K562 (cell line): ENCODE data around the gene RAB31. TPM values are rescaled to one million over a fixed set of nuclear protein-coding genes. Genes with fewer than 3 reads are reported as not detected.
A peak's percentile ranks its signal among the peaks of the same experiment; 100 is the strongest.

Experiments used
- BCOR ChIP-seq: fragments of 450-650 bp; IDR thresholded peaks from 2 replicates; pipeline ENCODE4 v1.6.1; 2016
- HNRNPH1 ChIP-seq: fragments of 200-400 bp; formaldehyde crosslinking; optimal IDR thresholded peaks from 2 replicates; pipeline ENCODE3; 2017; ENCODE audit warnings: low read depth, mild to moderate bottlenecking, low read length, moderate library complexity
- LARP7 ChIP-seq: fragments of 450-650 bp; IDR thresholded peaks from 2 replicates; pipeline ENCODE4 v1.6.1; 2016
- MTA1 ChIP-seq: fragments of 450-650 bp; IDR thresholded peaks from 2 replicates; pipeline ENCODE4 v1.6.1; 2017; ENCODE audit warnings: borderline replicate concordance
- RBM15 ChIP-seq: fragments of 200-400 bp; formaldehyde crosslinking; IDR thresholded peaks from 2 replicates; pipeline ENCODE4 v1.6.1; 2018; ENCODE audit warnings: mild to moderate bottlenecking, low read length, moderate library complexity; ENCODE audit not compliant: insufficient read depth
- ZNF75A ChIP-seq: fragments of 450-650 bp; formaldehyde crosslinking; IDR thresholded peaks from 2 replicates; pipeline ENCODE4 v1.4.0; 2020; ENCODE audit warnings: mild to moderate bottlenecking
- polyA plus RNA-seq, 8 experiments: library from polyadenylated mRNA; depleted of rRNA in 4 of 8; stranded (reverse) in 5 of 8; unstranded in 3 of 8; fragments of >200 nt; fragmentation: Nextera tagmentation in 2 of 8; fragmentation: Illumina TruSeq in 1 of 8; extraction: Ambion mirVana in 2 of 8; extraction: Trizol in 1 of 8; gene quantifications; 2 replicates each; pipeline versions ENCODE4 v1.2.1 to v1.2.3, GENCODE V29; 2011 to 2014; ENCODE audit warnings: inconsistent platforms in 1 of 8, missing spikeins in 1 of 8
- total RNA-seq, 7 experiments: library from RNA; depleted of rRNA in 6 of 7; stranded (reverse); fragments of >200 nt in 6 of 7; fragmentation: Illumina TruSeq in 2 of 7; extraction: Trizol in 2 of 7; gene quantifications; 2 replicates each; pipeline versions ENCODE4 v1.2.1 to v1.2.3, GENCODE V29; 2011 to 2021; ENCODE audit warnings: low replicate concordance in 1 of 7
- TF ChIP-seq, protein P1 (sequence below), 2 experiments: fragments of 200-800 bp in 1 of 2; sonication (Bioruptor generic) in 1 of 2; sonication (generic) in 1 of 2; formaldehyde crosslinking in 1 of 2; IDR thresholded peaks in 1 of 2; conservative IDR thresholded peaks in 1 of 2; 2 replicates each; pipeline versions ENCODE4 v1.5.0 to v1.6.1; 2016 to 2020; ENCODE audit warnings: missing compliant biosample characterization in 1 of 2, missing genetic modification characterization in 1 of 2, missing genetic modification reagents in 1 of 2
- TF ChIP-seq, protein P2 (sequence below): fragments of 450-650 bp; formaldehyde crosslinking; IDR thresholded peaks from 2 replicates; pipeline ENCODE4 v1.4.0; 2020; ENCODE audit warnings: mild to moderate bottlenecking, moderate library complexity
- TF ChIP-seq, protein P3 (sequence below): fragments of 450-650 bp; formaldehyde crosslinking; IDR thresholded peaks from 2 replicates; pipeline ENCODE4 v1.4.0; 2022; ENCODE audit warnings: missing genetic modification characterization
- TF ChIP-seq, protein P4 (sequence below), 2 experiments: fragments of 450-650 bp; IDR thresholded peaks; 2 replicates each; pipeline ENCODE4 v1.6.1; 2016
- TF ChIP-seq, protein P5 (sequence below), 2 experiments: fragments of 450-650 bp; IDR thresholded peaks; 2 replicates each; pipeline ENCODE4 v1.6.1; 2016; ENCODE audit warnings: mild to moderate bottlenecking in 2 of 2, borderline replicate concordance in 1 of 2, low read depth in 1 of 2, moderate library complexity in 1 of 2

Gene RAB31
- total and polyA plus RNA-seq, 9 of the 15 experiments (the other 6 are each of a cell fraction or from before 2014, with no cell fraction given): 20.7 to 70.4 (median 41.3) TPM

DNA sequence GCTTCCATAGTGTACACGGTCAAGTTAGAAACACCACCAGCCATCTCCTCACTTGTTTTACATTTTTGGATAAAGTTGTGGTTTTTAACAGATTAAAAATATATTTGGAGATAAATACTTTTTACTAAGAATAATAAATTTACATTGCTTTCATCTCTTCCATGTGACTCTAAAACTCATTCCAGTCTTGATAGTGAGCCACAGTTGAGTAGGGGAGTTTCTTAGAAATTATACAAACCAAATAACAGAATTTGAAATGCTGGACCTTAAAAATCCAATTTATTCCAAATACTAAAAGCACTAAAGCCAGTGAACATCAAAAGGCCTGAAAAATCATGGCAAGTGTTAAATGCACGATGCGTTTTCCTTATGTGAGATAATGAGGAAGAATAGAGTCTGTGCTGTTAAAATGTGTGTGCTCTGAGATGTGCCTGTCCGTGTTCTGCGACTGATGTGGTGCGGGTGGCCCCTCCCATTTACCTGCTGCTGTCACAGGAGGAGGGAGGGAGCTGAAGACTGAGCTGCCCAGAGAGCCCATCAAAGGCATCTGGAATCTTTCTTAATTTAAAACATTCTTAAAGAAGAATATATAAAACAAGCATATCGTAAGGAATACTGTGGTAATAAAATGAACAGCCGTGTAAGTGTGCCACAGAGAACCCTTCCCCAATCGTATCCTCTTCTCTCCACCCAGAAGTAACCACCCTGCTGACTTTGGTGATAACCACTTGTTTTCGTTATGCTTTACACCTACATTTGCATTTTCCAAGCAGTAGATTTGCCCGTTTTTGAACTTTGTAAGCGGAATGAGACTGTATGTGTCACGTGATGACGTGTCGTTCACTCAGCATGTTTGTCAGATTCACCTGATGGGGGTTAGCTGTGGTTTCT lies 120.7 kb downstream of the RAB31 start (continued):
- TF ChIP-seq, protein P1, sequence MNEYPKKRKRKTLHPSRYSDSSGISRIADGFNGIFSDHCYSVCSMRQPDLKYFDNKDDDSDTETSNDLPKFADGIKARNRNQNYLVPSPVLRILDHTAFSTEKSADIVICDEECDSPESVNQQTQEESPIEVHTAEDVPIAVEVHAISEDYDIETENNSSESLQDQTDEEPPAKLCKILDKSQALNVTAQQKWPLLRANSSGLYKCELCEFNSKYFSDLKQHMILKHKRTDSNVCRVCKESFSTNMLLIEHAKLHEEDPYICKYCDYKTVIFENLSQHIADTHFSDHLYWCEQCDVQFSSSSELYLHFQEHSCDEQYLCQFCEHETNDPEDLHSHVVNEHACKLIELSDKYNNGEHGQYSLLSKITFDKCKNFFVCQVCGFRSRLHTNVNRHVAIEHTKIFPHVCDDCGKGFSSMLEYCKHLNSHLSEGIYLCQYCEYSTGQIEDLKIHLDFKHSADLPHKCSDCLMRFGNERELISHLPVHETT (CRISPR knock-in tag; conservative IDR thresholded peaks at IDR 0.05 in 1 of 2, IDR thresholded peaks at IDR 0.05 in 1 of 2): no peak; a peak in 1 of 4 replicates
- no peak for TF ChIP-seq LARP7
- TF ChIP-seq, protein P2, sequence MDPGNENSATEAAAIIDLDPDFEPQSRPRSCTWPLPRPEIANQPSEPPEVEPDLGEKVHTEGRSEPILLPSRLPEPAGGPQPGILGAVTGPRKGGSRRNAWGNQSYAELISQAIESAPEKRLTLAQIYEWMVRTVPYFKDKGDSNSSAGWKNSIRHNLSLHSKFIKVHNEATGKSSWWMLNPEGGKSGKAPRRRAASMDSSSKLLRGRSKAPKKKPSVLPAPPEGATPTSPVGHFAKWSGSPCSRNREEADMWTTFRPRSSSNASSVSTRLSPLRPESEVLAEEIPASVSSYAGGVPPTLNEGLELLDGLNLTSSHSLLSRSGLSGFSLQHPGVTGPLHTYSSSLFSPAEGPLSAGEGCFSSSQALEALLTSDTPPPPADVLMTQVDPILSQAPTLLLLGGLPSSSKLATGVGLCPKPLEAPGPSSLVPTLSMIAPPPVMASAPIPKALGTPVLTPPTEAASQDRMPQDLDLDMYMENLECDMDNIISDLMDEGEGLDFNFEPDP (CRISPR knock-in tag): no peak
- TF ChIP-seq, protein P3, sequence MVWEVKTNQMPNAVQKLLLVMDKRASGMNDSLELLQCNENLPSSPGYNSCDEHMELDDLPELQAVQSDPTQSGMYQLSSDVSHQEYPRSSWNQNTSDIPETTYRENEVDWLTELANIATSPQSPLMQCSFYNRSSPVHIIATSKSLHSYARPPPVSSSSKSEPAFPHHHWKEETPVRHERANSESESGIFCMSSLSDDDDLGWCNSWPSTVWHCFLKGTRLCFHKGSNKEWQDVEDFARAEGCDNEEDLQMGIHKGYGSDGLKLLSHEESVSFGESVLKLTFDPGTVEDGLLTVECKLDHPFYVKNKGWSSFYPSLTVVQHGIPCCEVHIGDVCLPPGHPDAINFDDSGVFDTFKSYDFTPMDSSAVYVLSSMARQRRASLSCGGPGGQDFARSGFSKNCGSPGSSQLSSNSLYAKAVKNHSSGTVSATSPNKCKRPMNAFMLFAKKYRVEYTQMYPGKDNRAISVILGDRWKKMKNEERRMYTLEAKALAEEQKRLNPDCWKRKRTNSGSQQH: no peak
- no peak for TF ChIP-seq ZNF75A (CRISPR knock-in tag)
- peak; percentile 81; the same call in 1 of the 2 replicates for TF ChIP-seq MTA1
- no peak for TF ChIP-seq HNRNPH1
- TF ChIP-seq RBM15: no peak
- TF ChIP-seq BCOR: 0 out of 2 replicates have a peak, but pooled peaks have one; percentile 28
- TF ChIP-seq, protein P4, sequence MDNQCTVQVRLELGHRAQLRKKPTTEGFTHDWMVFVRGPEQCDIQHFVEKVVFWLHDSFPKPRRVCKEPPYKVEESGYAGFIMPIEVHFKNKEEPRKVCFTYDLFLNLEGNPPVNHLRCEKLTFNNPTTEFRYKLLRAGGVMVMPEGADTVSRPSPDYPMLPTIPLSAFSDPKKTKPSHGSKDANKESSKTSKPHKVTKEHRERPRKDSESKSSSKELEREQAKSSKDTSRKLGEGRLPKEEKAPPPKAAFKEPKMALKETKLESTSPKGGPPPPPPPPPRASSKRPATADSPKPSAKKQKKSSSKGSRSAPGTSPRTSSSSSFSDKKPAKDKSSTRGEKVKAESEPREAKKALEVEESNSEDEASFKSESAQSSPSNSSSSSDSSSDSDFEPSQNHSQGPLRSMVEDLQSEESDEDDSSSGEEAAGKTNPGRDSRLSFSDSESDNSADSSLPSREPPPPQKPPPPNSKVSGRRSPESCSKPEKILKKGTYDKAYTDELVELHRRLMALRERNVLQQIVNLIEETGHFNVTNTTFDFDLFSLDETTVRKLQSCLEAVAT (IDR thresholded peaks at IDR 0.05): peak; percentile 12 to 52; a peak in 1 of 4 replicates
- TF ChIP-seq, protein P5, sequence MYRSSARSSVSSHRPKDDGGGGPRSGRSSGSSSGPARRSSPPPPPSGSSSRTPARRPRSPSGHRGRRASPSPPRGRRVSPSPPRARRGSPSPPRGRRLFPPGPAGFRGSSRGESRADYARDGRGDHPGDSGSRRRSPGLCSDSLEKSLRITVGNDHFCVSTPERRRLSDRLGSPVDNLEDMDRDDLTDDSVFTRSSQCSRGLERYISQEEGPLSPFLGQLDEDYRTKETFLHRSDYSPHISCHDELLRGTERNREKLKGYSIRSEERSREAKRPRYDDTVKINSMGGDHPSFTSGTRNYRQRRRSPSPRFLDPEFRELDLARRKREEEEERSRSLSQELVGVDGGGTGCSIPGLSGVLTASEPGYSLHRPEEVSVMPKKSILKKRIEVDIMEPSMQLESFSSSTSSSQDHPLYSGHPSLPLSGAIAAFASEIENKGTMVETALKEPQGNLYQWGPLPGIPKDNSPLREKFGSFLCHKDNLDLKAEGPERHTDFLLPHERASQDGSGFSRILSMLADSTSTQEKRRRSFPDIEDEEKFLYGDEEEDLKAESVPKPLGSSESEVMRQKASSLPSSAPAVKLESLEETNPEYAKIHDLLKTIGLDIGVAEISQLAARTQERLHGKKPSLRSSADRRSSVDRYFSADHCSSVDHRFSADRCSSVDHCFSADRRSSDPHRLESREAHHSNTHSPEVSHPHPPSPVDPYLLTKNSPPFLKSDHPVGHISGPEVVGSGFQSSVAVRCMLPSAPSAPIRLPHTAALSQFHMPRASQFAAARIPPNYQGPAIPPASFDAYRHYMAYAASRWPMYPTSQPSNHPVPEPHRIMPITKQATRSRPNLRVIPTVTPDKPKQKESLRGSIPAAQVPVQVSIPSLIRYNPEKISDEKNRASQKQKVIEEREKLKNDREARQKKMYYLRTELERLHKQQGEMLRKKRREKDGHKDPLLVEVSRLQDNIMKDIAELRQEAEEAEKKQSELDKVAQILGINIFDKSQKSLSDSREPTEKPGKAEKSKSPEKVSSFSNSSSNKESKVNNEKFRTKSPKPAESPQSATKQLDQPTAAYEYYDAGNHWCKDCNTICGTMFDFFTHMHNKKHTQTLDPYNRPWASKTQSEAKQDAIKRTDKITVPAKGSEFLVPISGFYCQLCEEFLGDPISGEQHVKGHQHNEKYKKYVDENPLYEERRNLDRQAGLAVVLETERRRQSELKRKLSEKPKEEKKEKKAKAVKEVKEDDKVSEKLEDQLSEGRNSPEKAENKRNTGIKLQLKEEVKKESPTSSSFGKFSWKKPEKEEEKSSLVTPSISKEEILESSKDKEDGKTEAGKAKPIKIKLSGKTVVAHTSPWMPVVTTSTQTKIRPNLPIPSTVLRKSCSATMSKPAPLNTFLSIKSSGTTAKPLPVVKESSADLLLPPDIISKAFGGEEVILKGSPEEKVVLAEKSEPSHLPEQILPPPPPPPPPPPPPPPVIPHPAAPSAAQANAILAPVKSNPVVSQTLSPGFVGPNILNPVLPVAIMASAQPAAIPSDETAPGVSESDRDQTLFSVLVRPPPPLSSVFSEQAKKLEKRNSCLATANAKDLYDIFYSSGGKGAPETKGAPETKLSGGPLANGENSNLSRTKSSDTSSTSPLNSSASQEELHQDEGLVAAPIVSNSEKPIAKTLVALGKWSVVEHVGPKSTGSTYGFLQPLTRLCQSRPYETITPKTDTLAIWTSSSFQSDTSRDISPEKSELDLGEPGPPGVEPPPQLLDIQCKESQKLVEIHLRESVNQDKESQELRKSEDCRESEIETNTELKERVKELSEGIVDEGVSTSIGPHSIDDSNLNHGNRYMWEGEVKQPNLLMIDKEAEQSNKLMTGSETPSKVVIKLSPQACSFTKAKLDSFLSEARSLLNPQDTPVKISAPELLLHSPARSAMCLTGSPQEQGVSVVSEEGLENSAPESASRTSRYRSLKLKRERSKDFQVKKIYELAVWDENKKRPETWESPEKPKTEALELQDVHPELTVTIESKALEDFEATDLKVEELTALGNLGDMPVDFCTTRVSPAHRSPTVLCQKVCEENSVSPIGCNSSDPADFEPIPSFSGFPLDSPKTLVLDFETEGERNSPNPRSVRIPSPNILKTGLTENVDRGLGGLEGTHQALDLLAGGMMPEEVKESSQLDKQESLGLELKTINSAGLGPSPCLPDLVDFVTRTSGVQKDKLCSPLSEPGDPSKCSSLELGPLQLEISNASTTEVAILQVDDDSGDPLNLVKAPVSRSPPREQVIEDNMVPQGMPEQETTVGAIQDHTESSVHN (IDR thresholded peaks at IDR 0.05; ENCODE audit: borderline replicate concordance in 1 of 2, low read depth in 1 of 2): no peak
